DOHH2 (cell line): Measurements from ENCODE around the gene SENP2.

Experiments
- H3F3A ChIP-seq: fragments of 200-600 bp; sonication (generic), shearing (Covaris generic); 2 replicates; pipeline ENCODE4 v1.6.0; 2016; ENCODE audit warnings: antibody characterized with exemption, mild to moderate bottlenecking; ENCODE audit not compliant: control insufficient read depth, insufficient read depth
- H3K27ac ChIP-seq: fragments of 200-600 bp; sonication (generic); 2 replicates; pipeline ENCODE4 v1.5.1; 2014; ENCODE audit warnings: low read depth, mild to moderate bottlenecking, low read length, moderate library complexity
- H3K27me3 ChIP-seq: fragments of 200-600 bp; sonication (generic); 2 replicates; pipeline ENCODE4 v1.6.1; 2014; ENCODE audit warnings: mild to moderate bottlenecking, low read length, mixed read lengths; ENCODE audit not compliant: control insufficient read depth
- H3K36me3 ChIP-seq: fragments of 200-600 bp; sonication (generic); 2 replicates; pipeline ENCODE4 v1.6.1; 2014; ENCODE audit warnings: mild to moderate bottlenecking, low read length, moderate library complexity, mixed read lengths; ENCODE audit not compliant: control insufficient read depth
- H3K4me1 ChIP-seq: fragments of 200-600 bp; sonication (generic); 2 replicates; pipeline ENCODE4 v1.6.1; 2014; ENCODE audit warnings: mild to moderate bottlenecking, low read length, mixed read lengths; ENCODE audit not compliant: control insufficient read depth
- H3K4me2 ChIP-seq: fragments of 200-600 bp; sonication (generic); 2 replicates; pipeline ENCODE4 v1.6.0; 2014; ENCODE audit warnings: mild to moderate bottlenecking, low read length, moderate library complexity
- H3K4me3 ChIP-seq: fragments of 200-600 bp; sonication (generic); 2 replicates; pipeline ENCODE4 v1.5.1; 2014; ENCODE audit warnings: mild to moderate bottlenecking, low read length, mixed read lengths
- H3K79me2 ChIP-seq: fragments of 200-600 bp; sonication (generic); 2 replicates; pipeline ENCODE4 v1.6.1; 2014; ENCODE audit warnings: mild to moderate bottlenecking, low read length, mixed read lengths; ENCODE audit not compliant: control insufficient read depth
- H3K9me2 ChIP-seq: fragments of 200-600 bp; sonication (generic); replicated peaks from 2 replicates; pipeline ENCODE4 v1.6.1; 2014; ENCODE audit warnings: mild to moderate bottlenecking, low read length, mixed read lengths; ENCODE audit not compliant: control insufficient read depth
- H3K9me3 ChIP-seq: fragments of 200-600 bp; sonication (generic); 2 replicates; pipeline ENCODE4 v1.6.1; 2014; ENCODE audit warnings: antibody characterized with exemption, low read length, mixed read lengths; ENCODE audit not compliant: control insufficient read depth, insufficient read depth
- H4K20me1 ChIP-seq: fragments of 200-600 bp; sonication (generic); 2 replicates; pipeline ENCODE4 v1.6.0; 2014; ENCODE audit warnings: low read depth, mild to moderate bottlenecking, antibody characterized with exemption, low read length, moderate library complexity; ENCODE audit not compliant: control insufficient read depth, insufficient read depth
- CTCF ChIP-seq: fragments of 200-600 bp; sonication (generic); IDR thresholded peaks from one replicate; pipeline ENCODE4 v1.5.1; 2014; ENCODE audit warnings: antibody characterized with exemption, mild to moderate bottlenecking, low read depth, low read length; ENCODE audit not compliant: poor library complexity, severe bottlenecking
- EZH2phosphoT487 ChIP-seq: fragments of 200-600 bp; sonication (generic); IDR thresholded peaks from 2 replicates; pipeline ENCODE4 v1.6.1; 2017; ENCODE audit warnings: borderline replicate concordance, mild to moderate bottlenecking, antibody characterized with exemption, low read length, moderate library complexity, mixed read lengths

Gene SENP2

GRCh38 chr3:185630182-185630622, 44.1 kb downstream of the SENP2 start:
- no peaks in the 10 kb centered on the region for H4K20me1 ChIP-seq
- H3K79me2 ChIP-seq = no peaks in the 10 kb centered on the region
- H3F3A ChIP-seq = no peaks in the 10 kb centered on the region
- no peaks in the 10 kb centered on the region for H3K9me3 ChIP-seq
- H3K4me3 ChIP-seq = no peak overlapping the region
- peaks cover 22% of the 10 kb centered on the region for H3K36me3 ChIP-seq
- no peak for TF ChIP-seq CTCF
- no peak for TF ChIP-seq EZH2phosphoT487
- H3K27me3 ChIP-seq = no peaks in the 10 kb centered on the region
- H3K9me2 ChIP-seq = no peaks in the 10 kb centered on the region
- H3K4me2 ChIP-seq = no peak overlapping the region
- no peaks in the 10 kb centered on the region for H3K4me1 ChIP-seq
- H3K27ac ChIP-seq = no peak overlapping the region

DNA sequence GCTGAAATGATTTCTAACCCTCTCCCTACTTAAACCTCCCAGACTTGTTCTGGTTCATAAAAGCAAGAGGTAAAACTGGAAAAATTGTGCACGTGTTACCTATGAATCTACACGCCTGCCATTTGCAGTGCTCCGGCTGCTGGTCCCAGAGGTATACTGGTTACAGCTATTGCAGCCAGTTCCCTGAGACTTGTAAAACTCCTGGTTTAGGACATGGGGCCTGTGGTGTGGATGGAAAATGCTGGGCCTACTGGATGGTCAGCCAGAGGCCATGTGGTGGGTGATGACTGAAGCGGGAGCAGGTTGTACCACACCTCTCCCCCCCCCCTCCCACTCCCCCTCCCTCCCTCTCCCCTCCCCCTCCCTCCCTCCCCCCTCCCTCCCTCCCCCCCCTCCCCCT, 45.0 kb downstream of the SENP2 start:
- H3F3A ChIP-seq = no peaks in the 10 kb centered on the region
- no peaks in the 10 kb centered on the region for H3K9me3 ChIP-seq
- H3K27me3 ChIP-seq = no peaks in the 10 kb centered on the region
- TF ChIP-seq EZH2phosphoT487 (no peak), CTCF (no peak)
- H3K9me2 ChIP-seq = no peaks in the 10 kb centered on the region
- no peaks in the 10 kb centered on the region for H4K20me1 ChIP-seq
- H3K4me2 ChIP-seq = no peak overlapping the region
- no peak overlapping the region for H3K4me3 ChIP-seq
- no peak overlapping the region for H3K27ac ChIP-seq
- peaks cover 13% of the 10 kb centered on the region for H3K36me3 ChIP-seq
- H3K79me2 ChIP-seq = no peaks in the 10 kb centered on the region
- no peaks in the 10 kb centered on the region for H3K4me1 ChIP-seq

DNA sequence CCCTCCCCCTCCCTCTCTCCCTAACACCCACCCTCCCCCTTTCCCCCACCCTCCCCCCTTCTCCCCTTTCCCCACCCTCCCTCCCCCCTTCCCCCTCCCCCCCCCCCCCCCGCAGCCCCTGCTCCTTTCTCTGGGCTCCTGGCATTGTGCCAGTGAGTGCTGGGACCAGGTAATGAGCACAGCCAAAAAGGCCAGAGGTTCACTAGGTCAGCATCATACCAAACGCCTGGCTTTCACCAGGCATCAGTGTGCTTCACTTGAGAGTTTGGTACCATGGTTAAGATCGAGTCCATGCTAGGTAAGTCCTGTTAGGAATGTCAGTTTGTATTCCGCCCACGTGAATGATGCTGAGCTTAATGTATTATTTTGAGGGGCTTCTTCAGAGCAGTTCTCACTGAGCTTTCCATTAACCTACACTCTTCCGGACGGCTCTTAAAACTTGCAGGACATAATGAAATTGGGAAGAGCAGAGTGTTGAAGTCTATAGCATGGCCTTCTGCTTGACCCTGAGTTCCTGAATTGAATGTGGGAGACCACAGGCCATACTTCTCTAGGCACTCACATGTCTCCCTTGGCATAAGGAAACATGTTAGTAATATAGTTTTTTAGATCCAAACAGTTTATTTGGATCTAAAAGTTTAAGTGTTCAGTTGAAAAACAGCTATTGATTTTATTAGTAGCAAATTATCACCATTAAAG, 45.6 kb downstream of the SENP2 start:
- no peaks in the 10 kb centered on the region for H3K9me3 ChIP-seq
- no peaks in the 10 kb centered on the region for H3F3A ChIP-seq
- no peak for TF ChIP-seq EZH2phosphoT487
- no peak for TF ChIP-seq CTCF
- no peak overlapping the region for H3K4me3 ChIP-seq
- no peak overlapping the region for H3K4me2 ChIP-seq
- H3K27me3 ChIP-seq = no peaks in the 10 kb centered on the region
- H3K36me3 ChIP-seq = peaks cover 11% of the 10 kb centered on the region
- no peaks in the 10 kb centered on the region for H3K9me2 ChIP-seq
- H3K27ac ChIP-seq = no peak overlapping the region
- H3K79me2 ChIP-seq = no peaks in the 10 kb centered on the region
- no peaks in the 10 kb centered on the region for H3K4me1 ChIP-seq
- no peaks in the 10 kb centered on the region for H4K20me1 ChIP-seq
